Activated CD4-positive, alpha-beta T cell treated with anti-CD3 and anti-CD28 coated beads, Interleukin-2, amount 10 ng/mL, durations not matched to agents 7 days and 5 days (primary cell): ENCODE measurements around the gene THEMIS. TPM values are rescaled to one million over a fixed set of nuclear protein-coding genes. Genes with fewer than 3 reads are reported as not detected.

Source experiments
- CTCF ChIA-PET: fragments of 350-600 bp; sonication (Branson Sonifier 250); formaldehyde crosslinking; loops from one replicate; lab custom pipeline; 2021; ENCODE audit warnings: antibody characterized with exemption; lab: Charles Lee
- POLR2A ChIA-PET: fragments of 350-600 bp; sonication (Branson Sonifier 250); formaldehyde crosslinking; loops from one replicate; lab custom pipeline; 2021; ENCODE audit warnings: antibody characterized with exemption; lab: Charles Lee
- DNase-seq: peaks from one replicate; pipeline ENCODE4 v3.0.0-alpha.2; 2020
- H3K27ac Mint-ChIP-seq: one replicate; pipeline ENCODE4 v1.8.0; 2021; ENCODE audit warnings: mild to moderate bottlenecking, moderate library complexity, mixed read lengths
- H3K27me3 Mint-ChIP-seq: one replicate; pipeline ENCODE4 v1.8.0; 2021; ENCODE audit warnings: mixed read lengths
- H3K36me3 Mint-ChIP-seq: one replicate; pipeline ENCODE4 v1.8.0; 2021; ENCODE audit warnings: low read depth, mixed read lengths
- H3K4me1 Mint-ChIP-seq: one replicate; pipeline ENCODE4 v1.8.0; 2021; ENCODE audit warnings: mixed read lengths
- H3K4me3 Mint-ChIP-seq: one replicate; pipeline ENCODE4 v1.8.0; 2021; ENCODE audit warnings: mild to moderate bottlenecking, moderate library complexity, mixed read lengths
- H3K9me3 Mint-ChIP-seq: one replicate; pipeline ENCODE4 v1.8.0; 2021; ENCODE audit warnings: mixed read lengths
- total RNA-seq, 2 experiments: library from RNA; stranded (reverse); gene quantifications; one replicate each; pipeline ENCODE4 v1.2.3, GENCODE V29; 2021

The THEMIS gene
- total RNA-seq, result 100 to 1,000 TPM in 1 of 2 experiments, 10 to 100 TPM in 1; 89.2 to 101 TPM

DNA sequence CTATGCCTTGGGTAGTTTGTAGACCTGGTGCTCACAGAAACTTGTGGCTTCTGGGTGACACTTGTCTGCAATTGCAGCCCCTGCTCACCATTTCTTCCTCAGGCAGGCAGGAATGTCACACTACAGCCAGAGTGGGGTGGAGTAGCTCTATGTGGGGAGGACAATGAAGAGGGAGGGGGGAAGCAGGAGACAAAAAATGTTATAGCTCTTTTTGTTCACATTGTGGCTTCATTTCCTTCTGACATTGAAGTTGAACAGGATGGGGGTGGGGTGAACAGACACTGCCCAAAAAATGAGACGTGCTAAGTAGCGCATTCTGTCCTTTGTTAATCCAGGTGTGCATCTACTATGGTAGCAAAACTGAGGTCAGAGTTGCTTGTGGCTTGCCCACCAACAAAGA lies at the start of gene THEMIS:
Gene THEMIS (minus strand): TSS at position 124 of the 400 bp plus-strand sequence. CDS start 126 bp downstream, outside the sequence.
- Mint-ChIP-seq H3K27ac (peak within 1 kb of the TSS; percentile 91), H3K27me3 (no peaks in the 10 kb centered on the region), H3K4me3 (peak within 1 kb of the TSS; percentile 89), H3K9me3 (peaks cover 18% of the 10 kb centered on the region), H3K4me1 (peaks cover 59% of the 10 kb centered on the region), H3K36me3 (peaks cover 59% of the 10 kb centered on the region)
- ChIA-PET POLR2A (interaction anchor here (0.7 to 1.4 kb wide), 3 partner anchors 33 to 71 kb away, joined by 3 to 5 read pairs (median 4); no protein-coding TSS in a partner anchor), CTCF (interaction anchor here (0.7 to 1.4 kb wide), 4 partner anchors 8 to 16 kb away, joined by 3 to 4 read pairs (median 3); no protein-coding TSS in a partner anchor)
- peak; percentile 78 for DNase-seq

DNA sequence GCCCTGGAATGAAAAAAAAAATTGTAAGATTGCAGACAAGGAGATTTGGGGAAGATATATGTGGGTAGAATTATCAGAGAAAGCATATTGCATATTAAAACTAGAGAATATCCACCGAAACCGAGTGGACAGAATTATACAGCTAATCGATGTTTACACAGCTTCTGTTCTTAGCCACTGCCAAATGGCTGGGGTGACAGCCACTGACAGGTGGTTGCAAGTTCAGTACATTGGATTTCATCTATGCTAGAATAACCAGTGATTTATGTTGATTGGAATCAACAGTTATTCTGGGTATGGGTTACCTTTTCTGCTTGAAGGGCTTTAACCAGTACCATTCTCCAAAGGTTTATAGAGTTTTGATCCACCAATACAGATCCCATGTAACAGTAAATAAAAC lies 48.4 kb upstream of the THEMIS start:
- no peak for DNase-seq
- Mint-ChIP-seq H3K27ac (peak overlapping the region; percentile 95), H3K36me3 (peaks cover 61% of the 10 kb centered on the region), H3K9me3 (peaks cover 44% of the 10 kb centered on the region), H3K27me3 (no peaks in the 10 kb centered on the region), H3K4me1 (peaks cover 46% of the 10 kb centered on the region), H3K4me3 (no peak overlapping the region)
- POLR2A ChIA-PET, result no interaction called here
- CTCF ChIA-PET, result interaction anchor here (0.5 to 2.4 kb wide), 7 partner anchors 8 to 405 kb away, joined by 4 to 12 read pairs (median 5); no protein-coding TSS in a partner anchor

- ChIA-PET POLR2A (interaction anchor here (0.6 kb wide), 1 partner anchor 27 kb away, joined by 3 read pairs; no protein-coding TSS in a partner anchor), CTCF (interaction anchor here (0.7 to 1.6 kb wide), 4 partner anchors 9 to 21 kb away, joined by 3 to 4 read pairs (median 4); no protein-coding TSS in a partner anchor)
- DNase-seq, result no peak
- H3K27me3 Mint-ChIP-seq, result no peaks in the 10 kb centered on the region
- peaks cover 53% of the 10 kb centered on the region for H3K36me3 Mint-ChIP-seq
- H3K9me3 Mint-ChIP-seq, result peaks cover 53% of the 10 kb centered on the region
- no peak overlapping the region for H3K4me3 Mint-ChIP-seq
- peaks cover 26% of the 10 kb centered on the region for H3K4me1 Mint-ChIP-seq
- H3K27ac Mint-ChIP-seq, result no peak overlapping the region
These were observed 45.5 kb upstream of the THEMIS start for GRCh38 chr6:127946388-127946787.

DNA sequence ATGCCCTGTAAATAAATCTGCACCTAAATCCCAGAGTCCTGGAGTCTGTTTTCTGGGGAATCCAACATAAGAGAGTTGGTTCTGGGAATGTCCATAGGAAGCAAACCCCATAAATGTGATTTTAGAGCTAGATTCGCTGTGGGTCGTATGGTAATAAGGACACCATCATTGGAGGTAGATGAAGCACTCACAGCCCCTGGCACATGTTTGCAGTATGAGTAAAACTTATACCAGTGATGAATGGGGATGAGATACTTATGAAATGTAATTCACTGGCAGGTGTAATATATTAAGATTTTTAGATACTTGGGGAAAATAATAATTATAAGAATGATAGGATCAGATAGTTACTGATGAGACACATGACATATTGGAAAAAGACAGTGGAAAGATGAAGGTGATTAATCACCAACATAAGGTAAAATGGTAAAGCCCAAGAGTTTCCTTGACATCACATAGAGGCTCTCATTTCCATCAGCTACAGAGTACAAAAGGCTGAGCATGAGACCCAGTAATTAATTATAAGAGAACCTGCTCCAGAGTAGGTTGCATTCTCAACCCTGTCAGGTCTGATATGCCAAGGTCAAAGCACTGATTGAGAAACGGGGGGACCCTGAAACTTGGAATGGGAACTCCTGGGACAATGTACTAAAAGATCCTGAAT lies 44.7 kb upstream of the THEMIS start:
- CTCF ChIA-PET, result interaction anchor here (1.3 to 1.6 kb wide), 3 partner anchors 9 to 11 kb away, joined by 4 read pairs; no protein-coding TSS in a partner anchor
- Mint-ChIP-seq H3K27me3 (no peaks in the 10 kb centered on the region), H3K4me3 (no peak overlapping the region), H3K9me3 (peaks cover 51% of the 10 kb centered on the region), H3K4me1 (peaks cover 18% of the 10 kb centered on the region), H3K36me3 (peaks cover 46% of the 10 kb centered on the region), H3K27ac (no peak overlapping the region)
- DNase-seq, result no peak
- POLR2A ChIA-PET, result interaction anchor here (0.6 kb wide), 1 partner anchor 27 kb away, joined by 3 read pairs; no protein-coding TSS in a partner anchor

GRCh38 chr6:127941228-127941627 lies 40.4 kb upstream of the THEMIS start:
- Mint-ChIP-seq H3K27ac (no peak overlapping the region), H3K4me1 (peaks cover 31% of the 10 kb centered on the region), H3K36me3 (peaks cover 32% of the 10 kb centered on the region), H3K4me3 (no peak overlapping the region), H3K27me3 (no peaks in the 10 kb centered on the region), H3K9me3 (peaks cover 40% of the 10 kb centered on the region)
- no peak for DNase-seq
- CTCF ChIA-PET, result interaction anchor here (0.6 to 3.3 kb wide), 2 partner anchors 9 to 495 kb away, joined by 4 to 11 read pairs; no protein-coding TSS in a partner anchor
- POLR2A ChIA-PET, result no interaction called here

GRCh38 chr6:127939442-127940066 lies 38.7 kb upstream of the THEMIS start:
- Mint-ChIP-seq H3K9me3 (peaks cover 27% of the 10 kb centered on the region), H3K4me3 (no peak overlapping the region), H3K36me3 (peaks cover 32% of the 10 kb centered on the region), H3K4me1 (peaks cover 41% of the 10 kb centered on the region), H3K27ac (no peak overlapping the region), H3K27me3 (no peaks in the 10 kb centered on the region)
- DNase-seq, result no peak
- CTCF ChIA-PET, result interaction anchor here (0.6 kb wide), 2 partner anchors 12 to 1209 kb away, joined by 3 read pairs; no protein-coding TSS in a partner anchor
- POLR2A ChIA-PET, result no interaction called here

GRCh38 chr6:127938701-127939100 lies 37.8 kb upstream of the THEMIS start:
- Mint-ChIP-seq H3K36me3 (peaks cover 39% of the 10 kb centered on the region), H3K9me3 (peaks cover 28% of the 10 kb centered on the region), H3K27me3 (no peaks in the 10 kb centered on the region), H3K4me1 (peaks cover 50% of the 10 kb centered on the region), H3K4me3 (no peak overlapping the region), H3K27ac (peak overlapping the region; percentile 61)
- CTCF ChIA-PET, result interaction anchor here (0.6 to 2.3 kb wide), 3 partner anchors 11 to 1210 kb away, joined by 3 to 4 read pairs (median 3); no protein-coding TSS in a partner anchor
- no peak for DNase-seq
- POLR2A ChIA-PET, result no interaction called here

GRCh38 chr6:127937747-127938146 lies 36.9 kb upstream of the THEMIS start:
- ChIA-PET POLR2A (no interaction called here), CTCF (interaction anchor here (0.6 to 2.3 kb wide), 3 partner anchors 12 to 38 kb away, joined by 4 read pairs; no protein-coding TSS in a partner anchor)
- H3K27me3 Mint-ChIP-seq, result no peaks in the 10 kb centered on the region
- H3K4me1 Mint-ChIP-seq, result peaks cover 59% of the 10 kb centered on the region
- no peak overlapping the region for H3K4me3 Mint-ChIP-seq
- peak overlapping the region; percentile 50 for H3K27ac Mint-ChIP-seq
- H3K9me3 Mint-ChIP-seq, result peaks cover 31% of the 10 kb centered on the region
- DNase-seq, result no peak
- peaks cover 47% of the 10 kb centered on the region for H3K36me3 Mint-ChIP-seq

DNA sequence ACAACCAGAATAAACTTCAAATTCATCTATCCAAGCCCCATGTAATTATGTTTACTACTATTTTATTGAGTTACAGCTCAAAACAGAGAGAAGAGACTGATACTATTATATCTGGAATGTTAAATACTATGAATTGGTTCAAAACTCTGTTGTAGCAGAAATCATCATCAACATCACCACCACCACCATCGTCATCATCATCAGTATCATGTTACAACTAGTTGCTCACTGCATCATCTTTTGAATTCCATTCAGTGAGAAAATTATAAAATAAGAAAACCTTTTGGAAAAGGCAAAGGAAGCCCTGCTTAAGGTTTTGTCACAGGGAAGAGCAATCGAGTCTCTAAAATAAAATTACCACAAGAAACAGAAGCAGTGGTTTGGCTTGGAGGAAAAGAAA lies 36.2 kb upstream of the THEMIS start:
- ChIA-PET POLR2A (no interaction called here), CTCF (interaction anchor here (1.1 to 2.3 kb wide), 3 partner anchors 9 to 31 kb away, joined by 4 read pairs; no protein-coding TSS in a partner anchor)
- H3K27ac Mint-ChIP-seq, result no peak overlapping the region
- DNase-seq, result no peak
- H3K27me3 Mint-ChIP-seq, result no peaks in the 10 kb centered on the region
- H3K9me3 Mint-ChIP-seq, result peaks cover 33% of the 10 kb centered on the region
- no peak overlapping the region for H3K4me3 Mint-ChIP-seq
- peaks cover 46% of the 10 kb centered on the region for H3K36me3 Mint-ChIP-seq
- H3K4me1 Mint-ChIP-seq, result peaks cover 61% of the 10 kb centered on the region

DNA sequence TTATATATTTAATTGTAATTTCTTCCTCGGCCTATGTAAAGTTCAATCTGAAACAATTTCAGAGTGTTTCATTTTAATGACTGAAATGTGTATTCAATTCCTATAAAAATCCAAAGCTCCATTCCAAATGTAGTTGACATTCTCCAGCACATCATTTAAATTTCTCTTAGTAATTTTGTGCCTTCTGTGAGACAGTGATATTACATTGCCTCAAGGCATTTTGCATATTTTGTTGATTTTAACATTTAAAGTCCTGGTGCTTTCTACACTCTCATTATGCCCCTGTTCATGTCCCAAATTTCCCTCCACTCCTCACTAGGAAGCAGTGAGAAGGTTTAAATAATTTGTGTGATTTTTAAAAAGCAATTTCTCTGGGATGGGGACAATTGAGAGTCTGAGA lies 34.1 kb upstream of the THEMIS start:
- Mint-ChIP-seq H3K9me3 (peaks cover 33% of the 10 kb centered on the region), H3K4me3 (peak overlapping the region; percentile 55), H3K27ac (peak overlapping the region; percentile 97), H3K4me1 (peaks cover 60% of the 10 kb centered on the region), H3K27me3 (no peaks in the 10 kb centered on the region), H3K36me3 (peaks cover 59% of the 10 kb centered on the region)
- POLR2A ChIA-PET, result interaction anchor here (0.9 to 1.2 kb wide), 3 partner anchors 13 to 34 kb away, joined by 3 to 5 read pairs (median 4); partner anchors contain the start of gene THEMIS
- CTCF ChIA-PET, result interaction anchor here (1.1 to 3.0 kb wide), 6 partner anchors 9 to 41 kb away, joined by 3 to 13 read pairs (median 4); no protein-coding TSS in a partner anchor
- DNase-seq, result no peak

DNA sequence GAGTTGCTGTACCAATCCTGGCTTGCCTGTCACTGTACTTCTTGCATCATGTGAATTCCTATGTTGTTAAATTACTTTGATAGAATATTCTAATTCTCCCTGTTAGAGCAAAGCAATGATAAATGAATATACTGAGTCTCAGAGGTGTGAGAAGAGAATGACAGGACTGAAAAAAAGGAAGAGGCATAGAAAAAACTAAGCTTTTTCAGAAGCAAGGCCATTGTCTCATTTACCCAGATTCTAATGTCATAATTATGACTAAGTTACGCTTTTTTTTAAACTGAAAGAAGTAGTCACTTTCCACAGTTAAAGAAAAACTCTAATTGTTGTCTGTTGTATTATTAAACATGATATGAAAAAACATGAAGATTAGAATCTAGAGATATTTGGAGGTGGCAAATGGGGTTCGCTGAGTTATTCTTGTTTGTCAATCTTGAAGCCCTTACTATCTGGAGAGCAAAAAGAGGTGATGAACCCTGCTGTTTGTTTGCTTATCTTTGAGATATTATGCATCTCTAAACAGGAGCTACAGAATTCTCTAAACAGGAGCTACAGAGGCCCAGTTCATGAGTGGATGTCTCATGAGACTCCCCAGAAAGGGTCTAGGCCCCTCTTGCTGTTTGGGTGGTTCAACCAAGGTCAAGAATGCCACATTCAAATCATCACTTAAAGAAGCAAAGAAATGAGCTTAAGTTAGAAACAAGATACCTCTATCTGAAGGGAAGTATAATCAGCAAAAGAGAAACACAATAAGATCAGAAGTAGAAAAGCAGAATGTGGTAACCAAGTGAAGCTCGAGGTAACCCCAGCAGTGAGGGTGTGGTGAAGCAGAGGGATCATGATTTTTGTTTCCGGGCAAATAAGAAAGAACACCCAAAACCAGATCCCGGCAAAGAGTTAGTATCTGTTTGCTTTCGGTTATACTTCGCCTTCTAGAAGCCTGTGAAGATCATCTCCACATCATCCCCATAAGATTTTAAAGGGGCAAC lies 33.3 kb upstream of the THEMIS start:
- Mint-ChIP-seq H3K36me3 (peaks cover 57% of the 10 kb centered on the region), H3K9me3 (peaks cover 31% of the 10 kb centered on the region), H3K27ac (peak overlapping the region; percentile 97), H3K4me3 (peak overlapping the region; percentile 55), H3K27me3 (no peaks in the 10 kb centered on the region), H3K4me1 (peaks cover 53% of the 10 kb centered on the region)
- peak; percentile 79 for DNase-seq
- CTCF ChIA-PET, result interaction anchor here (1.1 to 3.0 kb wide), 6 partner anchors 8 to 40 kb away, joined by 3 to 13 read pairs (median 4); no protein-coding TSS in a partner anchor
- POLR2A ChIA-PET, result interaction anchor here (0.9 to 1.2 kb wide), 3 partner anchors 13 to 33 kb away, joined by 3 to 5 read pairs (median 4); partner anchors contain the start of gene THEMIS
